Measurements from ENCODE around the gene LMF1. TPM values are rescaled to one million over a fixed set of nuclear protein-coding genes. Genes with fewer than 3 reads are reported as not detected.

The LMF1 gene
- total RNA-seq, 1 experiment from 2014 or later: 13.5 TPM

DNA sequence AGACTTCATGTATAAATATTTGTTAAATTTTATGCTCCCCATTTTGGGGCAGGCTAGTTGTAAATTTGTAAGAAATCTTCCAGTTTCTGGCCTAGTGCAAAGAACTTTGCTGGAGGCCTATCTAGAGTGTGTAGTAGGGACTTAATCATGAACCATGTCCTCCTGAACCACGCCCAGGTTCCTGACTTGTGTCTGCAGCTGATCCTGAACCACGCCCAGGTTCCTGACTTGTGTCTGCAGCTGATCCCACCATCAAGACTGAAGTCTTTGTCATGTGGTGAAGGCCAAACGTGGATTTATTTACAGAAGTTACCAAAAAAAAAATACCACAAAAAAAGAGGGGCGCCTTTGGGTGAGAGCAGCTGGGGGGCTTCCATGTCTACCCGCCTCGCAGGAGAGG is 33.1 kb downstream of the LMF1 start:
- Histone ChIP-seq H3K36me3 (ENCODE audit: low read depth, low read length) (peaks cover 9% of the 10 kb centered on the region), H3K9me2 (replicated peaks; ENCODE audit: low read length) (no peaks in the 10 kb centered on the region), H3K4me2 (ENCODE audit: low read length) (no peak overlapping the region), H3K9ac (ENCODE audit: low read length) (no peak overlapping the region), H3F3A (ENCODE audit: low read length, unreplicated experiment) (no peaks in the 10 kb centered on the region), H3K79me2 (ENCODE audit: low read length) (no peaks in the 10 kb centered on the region), H2AFZ (ENCODE audit: low read length) (no peak overlapping the region), H3K27ac (ENCODE audit: low read length) (no peak overlapping the region), H3K4me1 (ENCODE audit: insufficient read depth, low read length) (no peaks in the 10 kb centered on the region), H3K27me3 (ENCODE audit: low read length) (no peaks in the 10 kb centered on the region), H4K20me1 (ENCODE audit: low read length) (no peaks in the 10 kb centered on the region), H3K4me3 (ENCODE audit: low read length) (no peak overlapping the region), H3K9me3 (ENCODE audit: low read length) (no peaks in the 10 kb centered on the region)
- TF ChIP-seq, protein P1, sequence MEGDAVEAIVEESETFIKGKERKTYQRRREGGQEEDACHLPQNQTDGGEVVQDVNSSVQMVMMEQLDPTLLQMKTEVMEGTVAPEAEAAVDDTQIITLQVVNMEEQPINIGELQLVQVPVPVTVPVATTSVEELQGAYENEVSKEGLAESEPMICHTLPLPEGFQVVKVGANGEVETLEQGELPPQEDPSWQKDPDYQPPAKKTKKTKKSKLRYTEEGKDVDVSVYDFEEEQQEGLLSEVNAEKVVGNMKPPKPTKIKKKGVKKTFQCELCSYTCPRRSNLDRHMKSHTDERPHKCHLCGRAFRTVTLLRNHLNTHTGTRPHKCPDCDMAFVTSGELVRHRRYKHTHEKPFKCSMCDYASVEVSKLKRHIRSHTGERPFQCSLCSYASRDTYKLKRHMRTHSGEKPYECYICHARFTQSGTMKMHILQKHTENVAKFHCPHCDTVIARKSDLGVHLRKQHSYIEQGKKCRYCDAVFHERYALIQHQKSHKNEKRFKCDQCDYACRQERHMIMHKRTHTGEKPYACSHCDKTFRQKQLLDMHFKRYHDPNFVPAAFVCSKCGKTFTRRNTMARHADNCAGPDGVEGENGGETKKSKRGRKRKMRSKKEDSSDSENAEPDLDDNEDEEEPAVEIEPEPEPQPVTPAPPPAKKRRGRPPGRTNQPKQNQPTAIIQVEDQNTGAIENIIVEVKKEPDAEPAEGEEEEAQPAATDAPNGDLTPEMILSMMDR (conservative IDR thresholded peaks at IDR 0.05; ENCODE audit: low read depth, low read length): no peak
- TF ChIP-seq EZH2 (IDR thresholded peaks at IDR 0.05; ENCODE audit: low read length, unreplicated experiment) (no peak), EZH2phosphoT487 (IDR thresholded peaks at IDR 0.05; ENCODE audit: borderline replicate concordance, low read length) (no peak)
- DNase-seq (no peak), ATAC-seq (no peak)
- no TSS peak for BruUV-seq (replicated peaks)
- POLR2A ChIA-PET (ENCODE audit: unreplicated experiment): no interaction called here
- intact Hi-C loops (cut with micrococcal nuclease): no loop called here
- CTCF ChIA-PET: no interaction called here

DNA sequence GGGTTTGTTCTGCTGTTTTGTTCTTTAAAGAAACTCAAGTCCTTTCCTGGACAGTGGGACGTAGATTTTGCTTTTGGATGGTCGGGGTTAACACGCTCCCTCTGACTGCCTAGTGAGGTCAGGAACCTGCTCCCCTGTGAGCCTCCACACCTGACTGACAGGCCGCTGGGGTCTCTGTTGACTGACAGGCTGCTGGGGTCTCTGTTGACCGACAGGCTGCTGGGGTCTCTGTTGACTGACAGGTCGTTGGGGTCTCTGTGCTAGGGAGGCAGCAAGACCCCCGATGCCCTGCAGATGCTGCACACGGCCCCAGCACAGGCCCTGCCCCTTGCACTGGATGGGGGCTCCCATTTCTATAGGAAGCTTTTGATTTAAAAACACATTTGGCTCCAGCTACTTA is 33.5 kb downstream of the LMF1 start:
- no peak for ATAC-seq
- Histone ChIP-seq H3K9me3 (ENCODE audit: low read length) (no peaks in the 10 kb centered on the region), H4K20me1 (ENCODE audit: low read length) (no peaks in the 10 kb centered on the region), H2AFZ (ENCODE audit: low read length) (no peak overlapping the region), H3K4me1 (ENCODE audit: insufficient read depth, low read length) (no peaks in the 10 kb centered on the region), H3K9me2 (replicated peaks; ENCODE audit: low read length) (no peaks in the 10 kb centered on the region), H3K4me2 (ENCODE audit: low read length) (no peak overlapping the region), H3F3A (ENCODE audit: low read length, unreplicated experiment) (no peaks in the 10 kb centered on the region), H3K27ac (ENCODE audit: low read length) (no peak overlapping the region), H3K9ac (ENCODE audit: low read length) (no peak overlapping the region), H3K27me3 (ENCODE audit: low read length) (no peaks in the 10 kb centered on the region), H3K36me3 (ENCODE audit: low read depth, low read length) (peaks cover 7% of the 10 kb centered on the region), H3K4me3 (ENCODE audit: low read length) (no peak overlapping the region), H3K79me2 (ENCODE audit: low read length) (no peaks in the 10 kb centered on the region)
- intact Hi-C loops (cut with micrococcal nuclease): no loop called here
- ChIA-PET POLR2A (ENCODE audit: unreplicated experiment) (no interaction called here), CTCF (no interaction called here)
- DNase-seq: no peak
- no TSS peak for BruUV-seq (replicated peaks)
- TF ChIP-seq EZH2 (IDR thresholded peaks at IDR 0.05; ENCODE audit: low read length, unreplicated experiment) (no peak), EZH2phosphoT487 (IDR thresholded peaks at IDR 0.05; ENCODE audit: borderline replicate concordance, low read length) (no peak)
- TF ChIP-seq, protein P1 (conservative IDR thresholded peaks at IDR 0.05; ENCODE audit: low read depth, low read length): no peak

DNA sequence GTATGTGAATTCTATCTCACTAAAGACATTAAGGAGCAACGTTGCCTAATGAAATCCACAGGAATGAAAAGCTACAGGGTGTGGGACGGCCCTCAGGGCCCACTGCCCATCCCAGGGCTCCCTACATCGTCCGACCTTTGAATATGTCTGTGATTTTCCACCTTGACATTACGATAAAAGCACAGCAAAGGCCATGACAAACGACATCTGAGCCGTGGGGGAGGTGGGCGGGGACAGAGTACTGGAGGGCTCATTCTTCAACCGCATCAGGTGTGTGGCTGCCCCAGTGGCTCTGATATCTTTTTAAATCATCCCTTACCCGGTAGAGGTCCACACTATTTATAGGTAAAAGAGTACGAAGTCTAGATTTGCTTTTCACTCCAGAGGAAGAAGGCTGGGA is 35.1 kb downstream of the LMF1 start:
- ATAC-seq (no peak), DNase-seq (no peak)
- intact Hi-C loops (cut with micrococcal nuclease): no loop called here
- Histone ChIP-seq H3K4me1 (ENCODE audit: insufficient read depth, low read length) (no peaks in the 10 kb centered on the region), H2AFZ (ENCODE audit: low read length) (no peak overlapping the region), H3K4me2 (ENCODE audit: low read length) (no peak overlapping the region), H3K9me3 (ENCODE audit: low read length) (no peaks in the 10 kb centered on the region), H3K27me3 (ENCODE audit: low read length) (no peaks in the 10 kb centered on the region), H3K9ac (ENCODE audit: low read length) (no peak overlapping the region), H3K9me2 (replicated peaks; ENCODE audit: low read length) (no peaks in the 10 kb centered on the region), H3F3A (ENCODE audit: low read length, unreplicated experiment) (no peaks in the 10 kb centered on the region), H3K36me3 (ENCODE audit: low read depth, low read length) (no peaks in the 10 kb centered on the region), H4K20me1 (ENCODE audit: low read length) (no peaks in the 10 kb centered on the region), H3K27ac (ENCODE audit: low read length) (no peak overlapping the region), H3K79me2 (ENCODE audit: low read length) (no peaks in the 10 kb centered on the region), H3K4me3 (ENCODE audit: low read length) (no peak overlapping the region)
- no peak for TF ChIP-seq EZH2 (IDR thresholded peaks at IDR 0.05; ENCODE audit: low read length, unreplicated experiment)
- no TSS peak for BruUV-seq (replicated peaks)
- CTCF ChIA-PET: no interaction called here
- POLR2A ChIA-PET (ENCODE audit: unreplicated experiment): no interaction called here
